ENCODE results near the gene AFF3.

DNA sequence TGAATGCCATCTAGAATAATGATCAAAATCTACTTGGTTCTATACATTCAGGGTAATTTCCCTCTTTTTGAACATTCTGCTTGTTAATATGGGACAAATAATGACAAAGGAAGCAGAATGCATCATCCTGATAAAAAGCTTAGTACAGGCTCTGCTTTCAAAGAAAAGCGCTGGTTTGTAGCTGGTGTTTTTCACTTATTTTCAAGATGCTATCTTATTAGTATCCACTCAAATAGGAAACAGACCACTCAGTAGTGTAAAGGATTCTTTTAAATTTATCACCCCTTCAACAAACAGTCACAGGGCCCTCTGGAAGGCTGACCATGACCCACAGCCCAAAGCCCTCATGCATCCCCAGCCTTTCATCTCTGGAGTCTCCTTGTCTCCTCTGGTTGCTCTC lies 18.0 kb upstream of the AFF3 start:
- TF ChIP-seq EZH2 (IDR thresholded peaks at IDR 0.05; ENCODE audit: low read length, missing control alignments) = no peak
- TF ChIP-seq, protein P1, sequence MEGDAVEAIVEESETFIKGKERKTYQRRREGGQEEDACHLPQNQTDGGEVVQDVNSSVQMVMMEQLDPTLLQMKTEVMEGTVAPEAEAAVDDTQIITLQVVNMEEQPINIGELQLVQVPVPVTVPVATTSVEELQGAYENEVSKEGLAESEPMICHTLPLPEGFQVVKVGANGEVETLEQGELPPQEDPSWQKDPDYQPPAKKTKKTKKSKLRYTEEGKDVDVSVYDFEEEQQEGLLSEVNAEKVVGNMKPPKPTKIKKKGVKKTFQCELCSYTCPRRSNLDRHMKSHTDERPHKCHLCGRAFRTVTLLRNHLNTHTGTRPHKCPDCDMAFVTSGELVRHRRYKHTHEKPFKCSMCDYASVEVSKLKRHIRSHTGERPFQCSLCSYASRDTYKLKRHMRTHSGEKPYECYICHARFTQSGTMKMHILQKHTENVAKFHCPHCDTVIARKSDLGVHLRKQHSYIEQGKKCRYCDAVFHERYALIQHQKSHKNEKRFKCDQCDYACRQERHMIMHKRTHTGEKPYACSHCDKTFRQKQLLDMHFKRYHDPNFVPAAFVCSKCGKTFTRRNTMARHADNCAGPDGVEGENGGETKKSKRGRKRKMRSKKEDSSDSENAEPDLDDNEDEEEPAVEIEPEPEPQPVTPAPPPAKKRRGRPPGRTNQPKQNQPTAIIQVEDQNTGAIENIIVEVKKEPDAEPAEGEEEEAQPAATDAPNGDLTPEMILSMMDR (conservative IDR thresholded peaks at IDR 0.05 in 1 of 2, IDR thresholded peaks at IDR 0.05 in 1 of 2; ENCODE audit: low read depth in 1 of 2, low read length in 2 of 2) = no peak

Data from fibroblast of lung (primary cell).